Osteocyte (in vitro differentiated cells): ENCODE results near the gene GPC5. TPM values are rescaled to one million over a fixed set of nuclear protein-coding genes. Genes with fewer than 3 reads are reported as not detected.

ENCODE experiments used
- DNase-seq: peaks from one replicate; pipeline ENCODE4 v3.0.0; 2021; ENCODE audit warnings: mixed read lengths; ENCODE audit not compliant: unreplicated experiment; ENCODE audit errors: extremely low spot score
- H3K27ac Mint-ChIP-seq: one replicate; pipeline ENCODE4 v1.8.0; 2021; ENCODE audit warnings: mild to moderate bottlenecking, mixed read lengths; ENCODE audit not compliant: unreplicated experiment
- H3K27me3 Mint-ChIP-seq: one replicate; pipeline ENCODE4 v1.8.0; 2021; ENCODE audit warnings: mixed read lengths; ENCODE audit not compliant: unreplicated experiment
- H3K36me3 Mint-ChIP-seq: one replicate; pipeline ENCODE4 v1.8.0; 2021; ENCODE audit warnings: mixed read lengths; ENCODE audit not compliant: unreplicated experiment
- H3K4me1 Mint-ChIP-seq: one replicate; pipeline ENCODE4 v1.8.0; 2021; ENCODE audit warnings: mixed read lengths; ENCODE audit not compliant: unreplicated experiment
- H3K4me3 Mint-ChIP-seq: one replicate; pipeline ENCODE4 v1.8.0; 2021; ENCODE audit warnings: mild to moderate bottlenecking, moderate library complexity, mixed read lengths; ENCODE audit not compliant: unreplicated experiment
- H3K9me3 Mint-ChIP-seq: one replicate; pipeline ENCODE4 v1.8.0; 2021; ENCODE audit warnings: mixed read lengths; ENCODE audit not compliant: unreplicated experiment
- total RNA-seq: library from RNA; stranded (reverse); gene quantifications from 2 replicates; pipeline ENCODE4 v1.2.1, GENCODE V29; 2021
- TF ChIP-seq, protein P1 (sequence below): fragments of 200-600 bp; sonication (generic); IDR thresholded peaks from 2 replicates; pipeline ENCODE4 v1.5.0; 2021; ENCODE audit warnings: antibody characterized with exemption, mild to moderate bottlenecking, moderate library complexity

The GPC5 gene
- total RNA-seq, 1 donor from 2014 or later, result 12.9 TPM

DNA sequence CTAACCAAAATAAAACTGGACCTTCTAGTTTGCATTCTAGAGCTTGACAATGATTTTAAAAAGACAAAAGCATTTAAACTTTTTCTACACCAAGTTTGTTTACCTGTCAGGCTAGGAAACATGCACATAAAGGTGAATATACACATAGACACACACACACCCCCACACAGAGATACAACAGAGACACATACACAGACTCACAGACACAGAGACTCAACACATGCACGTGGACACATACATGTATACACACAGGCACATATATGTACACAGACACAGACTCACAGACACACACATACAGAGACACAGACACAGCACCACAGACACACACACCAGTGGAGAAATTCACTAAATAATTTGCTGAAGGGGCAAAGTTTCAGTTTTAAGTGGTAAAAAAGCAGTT is 155.7 kb downstream of the GPC5 start:
- H3K9me3 Mint-ChIP-seq, result peaks cover 28% of the 10 kb centered on the region
- H3K36me3 Mint-ChIP-seq, result no peaks in the 10 kb centered on the region
- peaks cover 21% of the 10 kb centered on the region for H3K4me1 Mint-ChIP-seq
- TF ChIP-seq, protein P1, sequence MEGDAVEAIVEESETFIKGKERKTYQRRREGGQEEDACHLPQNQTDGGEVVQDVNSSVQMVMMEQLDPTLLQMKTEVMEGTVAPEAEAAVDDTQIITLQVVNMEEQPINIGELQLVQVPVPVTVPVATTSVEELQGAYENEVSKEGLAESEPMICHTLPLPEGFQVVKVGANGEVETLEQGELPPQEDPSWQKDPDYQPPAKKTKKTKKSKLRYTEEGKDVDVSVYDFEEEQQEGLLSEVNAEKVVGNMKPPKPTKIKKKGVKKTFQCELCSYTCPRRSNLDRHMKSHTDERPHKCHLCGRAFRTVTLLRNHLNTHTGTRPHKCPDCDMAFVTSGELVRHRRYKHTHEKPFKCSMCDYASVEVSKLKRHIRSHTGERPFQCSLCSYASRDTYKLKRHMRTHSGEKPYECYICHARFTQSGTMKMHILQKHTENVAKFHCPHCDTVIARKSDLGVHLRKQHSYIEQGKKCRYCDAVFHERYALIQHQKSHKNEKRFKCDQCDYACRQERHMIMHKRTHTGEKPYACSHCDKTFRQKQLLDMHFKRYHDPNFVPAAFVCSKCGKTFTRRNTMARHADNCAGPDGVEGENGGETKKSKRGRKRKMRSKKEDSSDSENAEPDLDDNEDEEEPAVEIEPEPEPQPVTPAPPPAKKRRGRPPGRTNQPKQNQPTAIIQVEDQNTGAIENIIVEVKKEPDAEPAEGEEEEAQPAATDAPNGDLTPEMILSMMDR, result no peak
- DNase-seq, result no peak
- no peaks in the 10 kb centered on the region for H3K27me3 Mint-ChIP-seq
- no peak overlapping the region for H3K27ac Mint-ChIP-seq
- H3K4me3 Mint-ChIP-seq, result no peak overlapping the region

DNA sequence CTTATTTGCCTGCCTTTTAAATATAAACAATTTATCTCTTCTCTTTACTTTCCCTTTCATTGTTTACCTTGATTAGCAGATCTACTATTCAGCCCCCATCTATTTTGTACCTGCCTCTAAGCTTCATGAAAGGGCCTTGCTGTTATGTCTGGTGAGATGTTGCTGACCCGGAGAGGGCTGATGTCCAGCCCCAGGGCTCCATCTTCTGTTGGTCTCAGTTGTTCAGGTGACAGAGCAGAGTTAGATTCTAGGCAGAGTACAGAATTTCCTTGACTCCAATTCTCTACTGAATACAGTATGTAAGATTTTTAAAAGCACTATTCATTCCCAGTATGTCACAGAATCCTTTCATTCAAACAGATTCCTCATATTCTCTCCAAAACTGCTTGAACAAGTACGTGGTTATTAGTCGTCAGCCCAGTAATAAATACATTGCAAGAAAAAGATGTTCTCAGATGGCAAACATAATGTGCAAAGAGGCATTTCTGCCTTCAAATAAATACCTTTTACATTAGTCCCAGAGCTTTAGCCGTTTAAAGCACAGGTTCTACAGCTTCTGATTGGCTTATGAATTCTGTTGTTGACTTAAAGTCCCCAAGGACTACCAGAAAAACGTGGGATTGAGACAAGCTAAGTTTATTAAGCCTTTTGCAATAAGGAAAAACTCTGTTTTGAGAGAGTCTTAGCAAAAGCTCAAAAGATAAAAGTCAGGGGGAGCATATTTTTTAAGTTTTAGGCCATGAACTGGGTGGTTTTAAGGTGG is 159.1 kb downstream of the GPC5 start:
- H3K27ac Mint-ChIP-seq, result peak overlapping the region; percentile 47
- TF ChIP-seq, protein P1, result peak; percentile 33
- peaks cover 21% of the 10 kb centered on the region for H3K4me1 Mint-ChIP-seq
- H3K4me3 Mint-ChIP-seq, result no peak overlapping the region
- H3K27me3 Mint-ChIP-seq, result no peaks in the 10 kb centered on the region
- H3K36me3 Mint-ChIP-seq, result no peaks in the 10 kb centered on the region
- H3K9me3 Mint-ChIP-seq, result peaks cover 8% of the 10 kb centered on the region
- DNase-seq, result no peak

DNA sequence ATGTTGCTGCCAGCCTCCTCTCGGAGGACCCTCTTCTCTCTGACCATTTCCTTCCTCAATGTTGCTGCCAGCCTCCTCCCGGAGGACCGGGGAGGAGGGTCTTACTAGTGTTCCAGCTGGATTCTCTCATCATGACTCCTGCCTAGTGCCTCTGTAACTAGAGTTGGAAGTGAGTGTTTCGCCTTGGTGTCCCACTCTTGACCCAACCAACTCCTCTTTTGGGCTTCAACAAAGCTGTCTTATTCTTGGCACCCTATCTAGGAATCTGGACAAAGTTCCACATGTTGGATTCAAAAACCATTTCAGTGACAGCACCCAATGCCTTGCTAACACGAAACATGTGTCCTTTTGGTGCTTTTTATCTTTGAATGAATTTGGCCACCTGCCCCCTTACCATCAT is 165.4 kb downstream of the GPC5 start:
- TF ChIP-seq, protein P1, result no peak
- H3K27ac Mint-ChIP-seq, result peak overlapping the region; percentile 15
- H3K27me3 Mint-ChIP-seq, result peaks cover 2% of the 10 kb centered on the region
- DNase-seq, result no peak
- no peaks in the 10 kb centered on the region for H3K9me3 Mint-ChIP-seq
- peaks cover 29% of the 10 kb centered on the region for H3K4me1 Mint-ChIP-seq
- no peaks in the 10 kb centered on the region for H3K36me3 Mint-ChIP-seq
- H3K4me3 Mint-ChIP-seq, result no peak overlapping the region

DNA sequence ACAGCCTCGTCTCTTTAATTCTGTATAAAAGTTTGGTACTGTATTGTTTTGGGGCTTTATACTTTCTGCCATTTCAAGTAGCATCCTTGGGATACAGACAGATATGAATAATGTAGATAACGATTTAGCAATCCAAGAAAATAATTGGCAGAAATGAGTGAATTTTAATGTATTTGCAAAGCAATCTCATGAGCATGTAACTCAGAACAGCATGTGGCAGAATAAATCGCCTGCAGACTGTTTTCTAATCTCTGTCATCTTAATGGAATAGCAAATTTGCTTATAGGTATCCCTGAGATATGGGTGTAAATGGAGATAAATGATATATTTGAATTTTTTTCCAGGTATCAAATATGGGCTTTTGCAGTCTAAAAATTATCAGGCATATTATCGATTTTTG is 166.0 kb downstream of the GPC5 start:
- peaks cover 32% of the 10 kb centered on the region for H3K4me1 Mint-ChIP-seq
- TF ChIP-seq, protein P1, result no peak
- H3K36me3 Mint-ChIP-seq, result no peaks in the 10 kb centered on the region
- H3K4me3 Mint-ChIP-seq, result no peak overlapping the region
- H3K27ac Mint-ChIP-seq, result no peak overlapping the region
- H3K27me3 Mint-ChIP-seq, result peaks cover 2% of the 10 kb centered on the region
- H3K9me3 Mint-ChIP-seq, result no peaks in the 10 kb centered on the region
- no peak for DNase-seq

DNA sequence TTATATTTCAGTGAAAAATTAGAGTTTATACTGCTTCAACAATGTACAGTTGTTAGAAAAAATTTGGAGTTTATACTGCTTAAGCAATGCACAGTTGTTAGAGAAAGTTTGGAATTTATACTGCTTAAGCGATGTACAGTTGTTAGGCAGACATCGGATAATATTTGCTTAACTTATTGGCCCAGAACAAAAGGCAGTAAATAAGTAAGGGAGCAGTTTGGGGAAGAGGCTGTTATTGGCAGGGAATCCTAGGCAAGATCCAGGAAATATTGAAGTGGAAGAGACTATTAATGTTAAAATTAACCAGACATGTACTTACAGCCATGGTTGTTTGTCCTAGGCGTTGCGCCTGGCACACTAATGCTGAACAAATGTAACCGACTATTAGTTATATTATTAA is 166.9 kb downstream of the GPC5 start:
- Mint-ChIP-seq H3K4me3 (no peak overlapping the region), H3K27me3 (peaks cover 2% of the 10 kb centered on the region), H3K4me1 (peaks cover 32% of the 10 kb centered on the region), H3K9me3 (no peaks in the 10 kb centered on the region), H3K36me3 (no peaks in the 10 kb centered on the region), H3K27ac (no peak overlapping the region)
- TF ChIP-seq, protein P1, result no peak
- DNase-seq, result no peak
